HepG2 (cell line): Measurements from ENCODE around the gene USP32. TPM values are rescaled to one million over a fixed set of nuclear protein-coding genes. Genes with fewer than 3 reads are reported as not detected.

ENCODE experiments used
- ATAC-seq: fragments of 200-7000 bp; cut with Tn5 transposase; 3 replicates; pipeline ENCODE4 v1.9.1; 2020; ENCODE audit warnings: mild to moderate bottlenecking, moderate library complexity
- BruUV-seq: library from RNA; stranded (reverse); fragments of 400-500 nt; replicated peaks from 2 replicates; lab custom pipeline; 2021; lab: Mats Ljungman, UMichigan
- CTCF ChIA-PET: fragments of 300-600 bp; formaldehyde crosslinking; extraction: SDS; loops from one replicate; lab custom pipeline; 2021; ENCODE audit warnings: low total read pairs, inconsistent platforms, low intra/inter-chr PET ratio; lab: Yijun Ruan, JAX
- POLR2A ChIA-PET: fragments of 350-600 bp; sonication (Branson Sonifier 250); formaldehyde crosslinking; loops from one replicate; lab custom pipeline; 2020; ENCODE audit warnings: antibody characterized with exemption, inconsistent platforms; lab: Yijun Ruan, JAX
- DNase-seq: peaks from one replicate; pipeline ENCODE4 v3.0.0-alpha.2; 2015; ENCODE audit warnings: low spot score
- FAIRE-seq: peaks from 3 replicates; lab custom pipeline; 2011; peaks lifted over from hg19 to GRCh38; lab: Jason Lieb, UNC
- H2AFZ ChIP-seq: one replicate; pipeline ENCODE4 v1.6.1; 2011; ENCODE audit warnings: low read length, inconsistent platforms
- H3K27ac ChIP-seq: fragments of 300-600 bp; 3 replicates; pipeline ENCODE4 v1.8.0; 2011; ENCODE audit warnings: mixed run types, mild to moderate bottlenecking, mixed read lengths, low read length, inconsistent platforms; ENCODE audit not compliant: insufficient read depth; ENCODE audit errors: extremely low read length
- H3K27me3 ChIP-seq, 2 experiments: fragments of 200-600 bp in 1 of 2; 2 replicates in 1 of 2; 3 replicates in 1 of 2; pipeline versions ENCODE4 v1.6.0 to v1.8.0; 2011; ENCODE audit warnings: low read length in 2 of 2, mild to moderate bottlenecking in 2 of 2, moderate library complexity in 2 of 2, inconsistent platforms in 1 of 2; ENCODE audit not compliant: insufficient read depth in 2 of 2, control insufficient read depth in 1 of 2
- H3K36me3 ChIP-seq, 2 experiments: fragments of 200-600 bp in 1 of 2; replicated peaks in 1 of 2; 2 replicates in 1 of 2; 3 replicates in 1 of 2; pipeline versions ENCODE4 v1.5.1 to v1.8.0; 2011; ENCODE audit warnings: low read length in 2 of 2, inconsistent platforms in 1 of 2; ENCODE audit not compliant: insufficient read depth in 2 of 2, control insufficient read depth in 1 of 2
- H3K4me1 ChIP-seq: 2 replicates; pipeline ENCODE4 v1.5.1; 2012; ENCODE audit warnings: low read length, inconsistent platforms; ENCODE audit not compliant: insufficient read depth
- H3K4me2 ChIP-seq: 2 replicates; pipeline ENCODE4 v1.6.0; 2011; ENCODE audit warnings: low read depth, low read length, inconsistent platforms
- H3K4me3 ChIP-seq, 3 experiments: fragments of 200-600 bp in 1 of 3; sonication (generic), shearing (Covaris generic) in 1 of 3; replicated peaks in 1 of 3; 2 replicates each; pipeline ENCODE4 v1.5.1; 2011 to 2016; ENCODE audit warnings: low read length in 3 of 3, inconsistent platforms in 2 of 3, low read depth in 2 of 3, mild to moderate bottlenecking in 2 of 3, control low read depth in 1 of 3, mixed read lengths in 1 of 3; ENCODE audit not compliant: insufficient read depth in 1 of 3
- H3K79me2 ChIP-seq: one replicate; pipeline ENCODE4 v1.6.1; 2011; ENCODE audit warnings: low read length, inconsistent platforms; ENCODE audit not compliant: insufficient read depth
- H3K9ac ChIP-seq: 2 replicates; pipeline ENCODE4 v1.6.0; 2011; ENCODE audit warnings: mild to moderate bottlenecking, low read depth, low read length, inconsistent platforms; ENCODE audit not compliant: insufficient read depth
- H3K9me3 ChIP-seq: 2 replicates; pipeline ENCODE4 v1.5.1; 2012; ENCODE audit warnings: mild to moderate bottlenecking, low read length
- H4K20me1 ChIP-seq: 2 replicates; pipeline ENCODE4 v1.6.0; 2011; ENCODE audit warnings: inconsistent platforms, mild to moderate bottlenecking, low read length, moderate library complexity; ENCODE audit not compliant: insufficient read depth
- EEA1 ChIP-seq: sonication (generic); formaldehyde crosslinking; IDR thresholded peaks from 2 replicates; pipeline ENCODE4 v1.5.1; 2020; ENCODE audit warnings: mild to moderate bottlenecking, missing genetic modification reagents, borderline replicate concordance
- HCFC1 ChIP-seq: fragments of 150-350 bp; IDR thresholded peaks from 2 replicates; pipeline ENCODE4 v1.6.1; 2014; ENCODE audit warnings: low read depth, low read length
- MED13 ChIP-seq: sonication (generic); formaldehyde crosslinking; IDR thresholded peaks from 2 replicates; pipeline ENCODE4 v1.5.0; 2020; ENCODE audit warnings: missing genetic modification reagents
- MTF2 ChIP-seq: sonication (generic); formaldehyde crosslinking; IDR thresholded peaks from 2 replicates; pipeline ENCODE4 v1.5.0; 2020; ENCODE audit warnings: missing genetic modification reagents, borderline replicate concordance
- ONECUT2 ChIP-seq: sonication (generic); formaldehyde crosslinking; IDR thresholded peaks from 2 replicates; pipeline ENCODE4 v1.4.0; 2020; ENCODE audit warnings: missing genetic modification reagents
- PLRG1 ChIP-seq: fragments of 450-650 bp; conservative IDR thresholded peaks from 2 replicates; pipeline ENCODE4 v1.6.1; 2016
- SRY ChIP-seq: sonication (generic); formaldehyde crosslinking; IDR thresholded peaks from 2 replicates; pipeline ENCODE4 v1.8.0; 2022; ENCODE audit warnings: mild to moderate bottlenecking, missing genetic modification reagents
- TAF1 ChIP-seq: sonication (generic); formaldehyde crosslinking; IDR thresholded peaks from 2 replicates; pipeline ENCODE4 v1.4.0; 2020; ENCODE audit warnings: missing genetic modification reagents
- ZFP36L2 ChIP-seq: sonication (generic); formaldehyde crosslinking; IDR thresholded peaks from 2 replicates; pipeline ENCODE4 v1.4.0; 2020; ENCODE audit warnings: missing genetic modification reagents
- ZNF329 ChIP-seq: sonication (generic); formaldehyde crosslinking; IDR thresholded peaks from 2 replicates; pipeline ENCODE4 v1.9.0; 2021; ENCODE audit warnings: low read depth, mild to moderate bottlenecking, missing genetic modification reagents
- ZNF558 ChIP-seq: sonication (generic); formaldehyde crosslinking; IDR thresholded peaks from 2 replicates; pipeline ENCODE4 v1.9.0; 2022; ENCODE audit warnings: mild to moderate bottlenecking, missing genetic modification reagents, borderline replicate concordance
- WGBS: methylation state at CpG from one replicate; pipeline ENCODE4 v1.1.6; 2017; ENCODE audit warnings: low lambda C conversion rate; 5-methylcytosine and 5-hydroxymethylcytosine counted together
- in situ Hi-C: cut with HindIII; loops from 2 replicates; pipeline ENCODE4 v1.10.0; 2017; ENCODE audit warnings: low pct_unique_long_range_greater_than_20kb; ENCODE audit not compliant: extremely low pct_ligation_motif_present
- intact Hi-C: fragments of 100-400 bp; cut with micrococcal nuclease; formaldehyde crosslinking; loops from one replicate; pipeline ENCODE4 v1.10.0; 2022; ENCODE audit not compliant: unreplicated experiment
- polyA plus RNA-seq, 8 experiments: library from polyadenylated mRNA; depleted of rRNA in 3 of 8; stranded (reverse) in 7 of 8; unstranded in 1 of 8; fragments of >200 nt; fragmentation: Illumina TruSeq in 4 of 8; extraction: Trizol in 4 of 8; gene quantifications; 2 replicates each; pipeline versions ENCODE4 v1.2.1 to v1.2.3, GENCODE V29; 2011 to 2016; ENCODE audit warnings: low read depth in 4 of 8, missing spikeins in 1 of 8, mixed read lengths in 1 of 8; ENCODE audit not compliant: insufficient read depth in 1 of 8
- total RNA-seq, 5 experiments: library from RNA; depleted of rRNA; stranded (reverse); fragments of >200 nt; fragmentation: Illumina TruSeq; extraction: Trizol; gene quantifications; 2 replicates each; pipeline ENCODE4 v1.2.3, GENCODE V29; 2016; ENCODE audit warnings: low read depth in 1 of 5
- TF ChIP-seq, protein P1 (sequence below): sonication (generic); formaldehyde crosslinking; IDR thresholded peaks from 2 replicates; pipeline ENCODE4 v1.4.0; 2020; ENCODE audit warnings: missing genetic modification reagents
- TF ChIP-seq, protein P2 (sequence below): sonication (generic); formaldehyde crosslinking; IDR thresholded peaks from 2 replicates; pipeline ENCODE4 v1.8.1; 2022; ENCODE audit warnings: low read depth, mild to moderate bottlenecking, missing genetic modification reagents
- TF ChIP-seq, protein P3 (sequence below): sonication (generic); formaldehyde crosslinking; IDR thresholded peaks from 2 replicates; pipeline ENCODE4 v1.4.0; 2020; ENCODE audit warnings: missing genetic modification reagents, mild to moderate bottlenecking, borderline replicate concordance
- TF ChIP-seq, protein P4 (sequence below): sonication (generic); formaldehyde crosslinking; IDR thresholded peaks from 2 replicates; pipeline ENCODE4 v1.9.0; 2021; ENCODE audit warnings: missing genetic modification reagents, mild to moderate bottlenecking, borderline replicate concordance

USP32 gene
- total and polyA plus RNA-seq, 2 of the 13 experiments (the other 11 are each of a cell fraction or from before 2014, with no cell fraction given): 24.9 to 39.9 TPM

DNA sequence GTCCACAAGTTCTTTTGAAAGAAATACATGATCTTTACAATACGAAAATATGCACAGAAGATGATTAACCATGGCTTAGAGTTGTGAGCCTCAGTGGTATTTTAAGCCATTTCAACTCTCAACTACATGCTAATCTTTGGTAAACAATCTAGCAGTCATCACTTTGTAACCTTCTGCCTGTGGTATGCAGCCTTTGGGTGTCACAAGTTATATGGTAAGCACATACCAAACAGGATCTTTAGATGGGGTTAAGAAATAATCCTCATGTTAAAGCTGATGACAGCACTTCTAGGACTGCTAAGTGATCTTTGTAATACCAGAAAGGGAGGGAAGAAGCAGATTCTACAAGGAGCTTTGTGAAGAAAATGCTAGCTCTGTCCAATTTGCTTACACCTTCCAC is 167.9 kb downstream of the USP32 start:
- CTCF ChIA-PET: no interaction called here
- Histone ChIP-seq H3K27me3 (no peaks in the 10 kb centered on the region), H3K36me3 (peaks cover 11 to 36% of the 10 kb centered on the region in 2 experiments), H3K79me2 (no peaks in the 10 kb centered on the region), H3K4me2 (no peak overlapping the region), H3K27ac (no peak overlapping the region), H3K9ac (no peak overlapping the region), H3K9me3 (no peaks in the 10 kb centered on the region), H3K4me3 (no peak overlapping the region), H3K4me1 (no peaks in the 10 kb centered on the region), H2AFZ (no peak overlapping the region), H4K20me1 (no peaks in the 10 kb centered on the region)
- FAIRE-seq: no peak
- in situ Hi-C loops (no loop called here), intact Hi-C loops (loop anchor here (10.0 kb wide), 1 partner anchor 79 kb away; the partner anchor contains the start of gene CA4)
- WGBS: 100% methylated on average over 1 of the region's 1 CpG
- DNase-seq: no peak
- POLR2A ChIA-PET: no interaction called here
- no peak for ATAC-seq
- no TSS peak for BruUV-seq
- TF ChIP-seq, protein P1, sequence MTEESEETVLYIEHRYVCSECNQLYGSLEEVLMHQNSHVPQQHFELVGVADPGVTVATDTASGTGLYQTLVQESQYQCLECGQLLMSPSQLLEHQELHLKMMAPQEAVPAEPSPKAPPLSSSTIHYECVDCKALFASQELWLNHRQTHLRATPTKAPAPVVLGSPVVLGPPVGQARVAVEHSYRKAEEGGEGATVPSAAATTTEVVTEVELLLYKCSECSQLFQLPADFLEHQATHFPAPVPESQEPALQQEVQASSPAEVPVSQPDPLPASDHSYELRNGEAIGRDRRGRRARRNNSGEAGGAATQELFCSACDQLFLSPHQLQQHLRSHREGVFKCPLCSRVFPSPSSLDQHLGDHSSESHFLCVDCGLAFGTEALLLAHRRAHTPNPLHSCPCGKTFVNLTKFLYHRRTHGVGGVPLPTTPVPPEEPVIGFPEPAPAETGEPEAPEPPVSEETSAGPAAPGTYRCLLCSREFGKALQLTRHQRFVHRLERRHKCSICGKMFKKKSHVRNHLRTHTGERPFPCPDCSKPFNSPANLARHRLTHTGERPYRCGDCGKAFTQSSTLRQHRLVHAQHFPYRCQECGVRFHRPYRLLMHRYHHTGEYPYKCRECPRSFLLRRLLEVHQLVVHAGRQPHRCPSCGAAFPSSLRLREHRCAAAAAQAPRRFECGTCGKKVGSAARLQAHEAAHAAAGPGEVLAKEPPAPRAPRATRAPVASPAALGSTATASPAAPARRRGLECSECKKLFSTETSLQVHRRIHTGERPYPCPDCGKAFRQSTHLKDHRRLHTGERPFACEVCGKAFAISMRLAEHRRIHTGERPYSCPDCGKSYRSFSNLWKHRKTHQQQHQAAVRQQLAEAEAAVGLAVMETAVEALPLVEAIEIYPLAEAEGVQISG (CRISPR knock-in tag): no peak
- TF ChIP-seq HCFC1 (no peak), TAF1 (CRISPR knock-in tag) (no peak), ZFP36L2 (CRISPR knock-in tag) (no peak), MED13 (no peak), MTF2 (CRISPR knock-in tag) (no peak), ZNF558 (CRISPR knock-in tag) (no peak), SRY (CRISPR knock-in tag) (no peak), PLRG1 (no peak), EEA1 (CRISPR knock-in tag) (no peak), ONECUT2 (no peak), ZNF329 (no peak)
- TF ChIP-seq, protein P2, sequence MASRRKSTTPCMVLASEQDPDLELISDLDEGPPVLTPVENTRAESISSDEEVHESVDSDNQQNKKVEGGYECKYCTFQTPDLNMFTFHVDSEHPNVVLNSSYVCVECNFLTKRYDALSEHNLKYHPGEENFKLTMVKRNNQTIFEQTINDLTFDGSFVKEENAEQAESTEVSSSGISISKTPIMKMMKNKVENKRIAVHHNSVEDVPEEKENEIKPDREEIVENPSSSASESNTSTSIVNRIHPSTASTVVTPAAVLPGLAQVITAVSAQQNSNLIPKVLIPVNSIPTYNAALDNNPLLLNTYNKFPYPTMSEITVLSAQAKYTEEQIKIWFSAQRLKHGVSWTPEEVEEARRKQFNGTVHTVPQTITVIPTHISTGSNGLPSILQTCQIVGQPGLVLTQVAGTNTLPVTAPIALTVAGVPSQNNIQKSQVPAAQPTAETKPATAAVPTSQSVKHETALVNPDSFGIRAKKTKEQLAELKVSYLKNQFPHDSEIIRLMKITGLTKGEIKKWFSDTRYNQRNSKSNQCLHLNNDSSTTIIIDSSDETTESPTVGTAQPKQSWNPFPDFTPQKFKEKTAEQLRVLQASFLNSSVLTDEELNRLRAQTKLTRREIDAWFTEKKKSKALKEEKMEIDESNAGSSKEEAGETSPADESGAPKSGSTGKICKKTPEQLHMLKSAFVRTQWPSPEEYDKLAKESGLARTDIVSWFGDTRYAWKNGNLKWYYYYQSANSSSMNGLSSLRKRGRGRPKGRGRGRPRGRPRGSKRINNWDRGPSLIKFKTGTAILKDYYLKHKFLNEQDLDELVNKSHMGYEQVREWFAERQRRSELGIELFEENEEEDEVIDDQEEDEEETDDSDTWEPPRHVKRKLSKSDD (CRISPR knock-in tag): no peak
- TF ChIP-seq, protein P3, sequence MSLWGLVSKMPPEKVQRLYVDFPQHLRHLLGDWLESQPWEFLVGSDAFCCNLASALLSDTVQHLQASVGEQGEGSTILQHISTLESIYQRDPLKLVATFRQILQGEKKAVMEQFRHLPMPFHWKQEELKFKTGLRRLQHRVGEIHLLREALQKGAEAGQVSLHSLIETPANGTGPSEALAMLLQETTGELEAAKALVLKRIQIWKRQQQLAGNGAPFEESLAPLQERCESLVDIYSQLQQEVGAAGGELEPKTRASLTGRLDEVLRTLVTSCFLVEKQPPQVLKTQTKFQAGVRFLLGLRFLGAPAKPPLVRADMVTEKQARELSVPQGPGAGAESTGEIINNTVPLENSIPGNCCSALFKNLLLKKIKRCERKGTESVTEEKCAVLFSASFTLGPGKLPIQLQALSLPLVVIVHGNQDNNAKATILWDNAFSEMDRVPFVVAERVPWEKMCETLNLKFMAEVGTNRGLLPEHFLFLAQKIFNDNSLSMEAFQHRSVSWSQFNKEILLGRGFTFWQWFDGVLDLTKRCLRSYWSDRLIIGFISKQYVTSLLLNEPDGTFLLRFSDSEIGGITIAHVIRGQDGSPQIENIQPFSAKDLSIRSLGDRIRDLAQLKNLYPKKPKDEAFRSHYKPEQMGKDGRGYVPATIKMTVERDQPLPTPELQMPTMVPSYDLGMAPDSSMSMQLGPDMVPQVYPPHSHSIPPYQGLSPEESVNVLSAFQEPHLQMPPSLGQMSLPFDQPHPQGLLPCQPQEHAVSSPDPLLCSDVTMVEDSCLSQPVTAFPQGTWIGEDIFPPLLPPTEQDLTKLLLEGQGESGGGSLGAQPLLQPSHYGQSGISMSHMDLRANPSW (CRISPR knock-in tag): no peak
- TF ChIP-seq, protein P4, sequence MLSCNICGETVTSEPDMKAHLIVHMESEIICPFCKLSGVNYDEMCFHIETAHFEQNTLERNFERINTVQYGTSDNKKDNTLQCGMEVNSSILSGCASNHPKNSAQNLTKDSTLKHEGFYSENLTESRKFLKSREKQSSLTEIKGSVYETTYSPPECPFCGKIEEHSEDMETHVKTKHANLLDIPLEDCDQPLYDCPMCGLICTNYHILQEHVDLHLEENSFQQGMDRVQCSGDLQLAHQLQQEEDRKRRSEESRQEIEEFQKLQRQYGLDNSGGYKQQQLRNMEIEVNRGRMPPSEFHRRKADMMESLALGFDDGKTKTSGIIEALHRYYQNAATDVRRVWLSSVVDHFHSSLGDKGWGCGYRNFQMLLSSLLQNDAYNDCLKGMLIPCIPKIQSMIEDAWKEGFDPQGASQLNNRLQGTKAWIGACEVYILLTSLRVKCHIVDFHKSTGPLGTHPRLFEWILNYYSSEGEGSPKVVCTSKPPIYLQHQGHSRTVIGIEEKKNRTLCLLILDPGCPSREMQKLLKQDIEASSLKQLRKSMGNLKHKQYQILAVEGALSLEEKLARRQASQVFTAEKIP (CRISPR knock-in tag): no peak
